Cardiac fibroblast (primary cell): ENCODE results near the gene C19orf47.
A peak's percentile ranks its signal among the peaks of the same experiment; 100 is the strongest.

Source experiments
- DNase-seq, 2 donors: peaks; one replicate each; pipeline versions ENCODE4 v3.0.0 to v3.0.0-alpha.2; 2010; ENCODE audit warnings: low read depth in 2 of 2
- H3K4me3 ChIP-seq, 2 donors: replicated peaks in 1 of 2; 1 replicate in 1 of 2; 2 replicates in 1 of 2; pipeline ENCODE4 v1.5.1; 2011; ENCODE audit warnings: low read depth in 2 of 2, low read length in 2 of 2, mild to moderate bottlenecking in 2 of 2, moderate library complexity in 1 of 2
- CTCF ChIP-seq: IDR thresholded peaks from one replicate; pipeline ENCODE4 v1.5.1; 2011; ENCODE audit warnings: low read depth, mild to moderate bottlenecking, low read length, inconsistent platforms

Gene C19orf47

GRCh38 chr19:40304306-40304705 is 43.9 kb downstream of the C19orf47 start:
- no peak for TF ChIP-seq CTCF
- DNase-seq: peak in 1 of 2 donors; percentile 18
- no peak overlapping the region for H3K4me3 ChIP-seq

- TF ChIP-seq CTCF: no peak
- no peak overlapping the region for H3K4me3 ChIP-seq
Observed at GRCh38 chr19:40303765-40304164, 44.4 kb downstream of the C19orf47 start.

GRCh38 chr19:40302224-40303011 is 45.8 kb downstream of the C19orf47 start:
- TF ChIP-seq CTCF: no peak
- no peak overlapping the region for H3K4me3 ChIP-seq
- DNase-seq: no peak

More at GRCh38 chr19:40303765-40304164, 44.4 kb downstream of the C19orf47 start:
- DNase-seq: no peak

- TF ChIP-seq CTCF: no peak
- no peak overlapping the region for H3K4me3 ChIP-seq
- no peak for DNase-seq
Observed at GRCh38 chr19:40300668-40301067, 47.5 kb downstream of the C19orf47 start.

GRCh38 chr19:40298026-40298425 is 50.2 kb downstream of the C19orf47 start:
- no peak for TF ChIP-seq CTCF

GRCh38 chr19:40294560-40294959 is 53.6 kb downstream of the C19orf47 start:
- no peak for TF ChIP-seq CTCF

More at GRCh38 chr19:40298026-40298425, 50.2 kb downstream of the C19orf47 start:
- no peak overlapping the region for H3K4me3 ChIP-seq
- DNase-seq: no peak

GRCh38 chr19:40286971-40287421 is 61.2 kb downstream of the C19orf47 start:
- no peak for TF ChIP-seq CTCF
- no peak for DNase-seq
- H3K4me3 ChIP-seq: no peak overlapping the region

More at GRCh38 chr19:40294560-40294959, 53.6 kb downstream of the C19orf47 start:
- H3K4me3 ChIP-seq: no peak overlapping the region
- no peak for DNase-seq
